Glutamatergic neuron (in vitro differentiated cells): ENCODE measurements around the gene ARHGAP28. TPM values are rescaled to one million over a fixed set of nuclear protein-coding genes. Genes with fewer than 3 reads are reported as not detected.

Experiments
- DNase-seq: peaks from one replicate; pipeline ENCODE4 v3.0.0; 2022
- H3K27ac Mint-ChIP-seq: one replicate; pipeline ENCODE4 v1.8.0; 2020; ENCODE audit warnings: mild to moderate bottlenecking, mixed read lengths, inconsistent platforms; ENCODE audit not compliant: unreplicated experiment
- H3K27me3 Mint-ChIP-seq: one replicate; pipeline ENCODE4 v1.8.0; 2020; ENCODE audit warnings: mild to moderate bottlenecking, moderate library complexity, mixed read lengths, inconsistent platforms; ENCODE audit not compliant: unreplicated experiment
- H3K36me3 Mint-ChIP-seq: one replicate; pipeline ENCODE4 v1.8.0; 2020; ENCODE audit warnings: mild to moderate bottlenecking, mixed read lengths, inconsistent platforms; ENCODE audit not compliant: unreplicated experiment
- H3K4me1 Mint-ChIP-seq: one replicate; pipeline ENCODE4 v1.8.0; 2020; ENCODE audit warnings: mild to moderate bottlenecking, low read depth, mixed read lengths, inconsistent platforms; ENCODE audit not compliant: unreplicated experiment
- H3K4me3 Mint-ChIP-seq: one replicate; pipeline ENCODE4 v1.8.0; 2020; ENCODE audit warnings: mild to moderate bottlenecking, mixed read lengths, inconsistent platforms; ENCODE audit not compliant: unreplicated experiment
- H3K9me3 Mint-ChIP-seq: one replicate; pipeline ENCODE4 v1.8.0; 2020; ENCODE audit warnings: mild to moderate bottlenecking, moderate library complexity, mixed read lengths, inconsistent platforms; ENCODE audit not compliant: unreplicated experiment
- total RNA-seq: library from RNA; stranded (reverse); fragmentation: NEBNext Ultra II Directional; extraction: Animal tissue kit (Norgen Biotek cat#: 25700); gene quantifications from one replicate; pipeline ENCODE4 v1.2.1, GENCODE V29; 2021; ENCODE audit not compliant: unreplicated experiment
- TF ChIP-seq, protein P1 (sequence below): fragments of 200-600 bp; sonication (generic); IDR thresholded peaks from one replicate; pipeline ENCODE4 v1.5.0; 2021; ENCODE audit not compliant: partially characterized antibody, unreplicated experiment

ARHGAP28 gene
- total RNA-seq, 1 donor from 2014 or later: 36.8 TPM

DNA sequence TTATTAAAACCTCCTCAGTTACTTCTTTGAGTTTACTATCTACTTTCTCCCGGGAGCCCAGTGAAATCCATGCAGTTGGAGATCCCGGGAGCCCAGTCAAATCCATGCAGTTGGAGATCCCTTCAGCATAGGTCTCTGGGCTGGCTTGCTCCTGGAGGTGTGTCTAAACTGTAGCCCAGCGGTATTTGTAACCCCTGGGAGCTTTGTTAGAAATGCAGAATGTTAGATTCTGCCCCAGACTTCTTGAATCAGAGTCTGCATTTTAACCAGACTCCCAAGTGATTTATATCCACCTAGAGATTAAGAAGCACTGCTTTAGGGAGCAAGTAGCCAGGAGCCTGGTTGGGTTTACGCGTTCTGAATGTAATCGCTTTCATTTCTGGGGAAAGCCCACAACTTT is 54.5 kb downstream of the ARHGAP28 start:
- Mint-ChIP-seq H3K9me3 (no peaks in the 10 kb centered on the region), H3K27ac (no peak overlapping the region), H3K36me3 (peaks cover 8% of the 10 kb centered on the region), H3K27me3 (no peaks in the 10 kb centered on the region), H3K4me3 (no peak overlapping the region), H3K4me1 (peaks cover 14% of the 10 kb centered on the region)
- no peak for DNase-seq
- TF ChIP-seq, protein P1, sequence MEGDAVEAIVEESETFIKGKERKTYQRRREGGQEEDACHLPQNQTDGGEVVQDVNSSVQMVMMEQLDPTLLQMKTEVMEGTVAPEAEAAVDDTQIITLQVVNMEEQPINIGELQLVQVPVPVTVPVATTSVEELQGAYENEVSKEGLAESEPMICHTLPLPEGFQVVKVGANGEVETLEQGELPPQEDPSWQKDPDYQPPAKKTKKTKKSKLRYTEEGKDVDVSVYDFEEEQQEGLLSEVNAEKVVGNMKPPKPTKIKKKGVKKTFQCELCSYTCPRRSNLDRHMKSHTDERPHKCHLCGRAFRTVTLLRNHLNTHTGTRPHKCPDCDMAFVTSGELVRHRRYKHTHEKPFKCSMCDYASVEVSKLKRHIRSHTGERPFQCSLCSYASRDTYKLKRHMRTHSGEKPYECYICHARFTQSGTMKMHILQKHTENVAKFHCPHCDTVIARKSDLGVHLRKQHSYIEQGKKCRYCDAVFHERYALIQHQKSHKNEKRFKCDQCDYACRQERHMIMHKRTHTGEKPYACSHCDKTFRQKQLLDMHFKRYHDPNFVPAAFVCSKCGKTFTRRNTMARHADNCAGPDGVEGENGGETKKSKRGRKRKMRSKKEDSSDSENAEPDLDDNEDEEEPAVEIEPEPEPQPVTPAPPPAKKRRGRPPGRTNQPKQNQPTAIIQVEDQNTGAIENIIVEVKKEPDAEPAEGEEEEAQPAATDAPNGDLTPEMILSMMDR: no peak

DNA sequence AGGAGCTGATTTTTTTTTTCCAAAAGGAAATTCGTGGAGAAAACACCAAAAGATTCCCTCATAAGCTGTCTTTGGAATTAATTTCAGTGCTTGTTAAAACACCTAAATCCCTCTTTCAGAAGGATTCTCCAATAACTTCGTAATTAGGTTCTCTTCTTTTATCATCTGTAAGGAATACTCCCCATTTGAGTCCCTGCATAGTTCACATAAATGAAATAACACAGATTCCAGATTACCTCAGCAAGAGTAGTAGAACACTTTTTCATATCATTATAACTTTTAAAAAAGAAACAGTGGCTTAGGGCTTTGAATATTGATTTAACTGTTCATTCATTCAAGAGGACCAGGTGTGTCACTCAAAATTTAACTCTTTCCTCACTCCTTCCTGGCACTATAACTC is 55.5 kb downstream of the ARHGAP28 start:
- Mint-ChIP-seq H3K4me1 (peaks cover 8% of the 10 kb centered on the region), H3K27ac (no peak overlapping the region), H3K4me3 (no peak overlapping the region), H3K27me3 (no peaks in the 10 kb centered on the region), H3K36me3 (peaks cover 9% of the 10 kb centered on the region), H3K9me3 (no peaks in the 10 kb centered on the region)
- TF ChIP-seq, protein P1: no peak
- DNase-seq: no peak

DNA sequence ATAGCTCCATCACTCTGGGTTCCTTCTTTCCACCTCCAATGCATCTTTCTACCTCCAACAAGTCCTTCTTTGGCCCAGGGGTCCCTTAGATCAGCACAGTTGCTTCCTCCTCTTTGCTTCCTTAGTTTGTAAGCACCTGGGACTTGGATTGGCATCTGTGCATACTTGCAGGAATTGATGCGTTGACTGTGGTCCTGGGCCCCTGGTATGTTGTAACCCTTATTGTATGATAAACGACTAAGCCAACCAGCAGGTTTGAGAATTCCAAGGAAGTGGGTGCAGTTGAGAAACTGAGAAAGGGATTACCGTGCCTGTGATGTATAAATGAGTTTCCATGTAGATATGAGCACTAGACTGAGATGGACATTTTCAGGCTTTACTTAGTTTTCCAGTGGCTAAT is 55.9 kb downstream of the ARHGAP28 start:
- Mint-ChIP-seq H3K27ac (no peak overlapping the region), H3K27me3 (peaks cover 1% of the 10 kb centered on the region), H3K36me3 (peaks cover 9% of the 10 kb centered on the region), H3K4me1 (peaks cover 8% of the 10 kb centered on the region), H3K4me3 (no peak overlapping the region), H3K9me3 (no peaks in the 10 kb centered on the region)
- TF ChIP-seq, protein P1: no peak
- DNase-seq: no peak

DNA sequence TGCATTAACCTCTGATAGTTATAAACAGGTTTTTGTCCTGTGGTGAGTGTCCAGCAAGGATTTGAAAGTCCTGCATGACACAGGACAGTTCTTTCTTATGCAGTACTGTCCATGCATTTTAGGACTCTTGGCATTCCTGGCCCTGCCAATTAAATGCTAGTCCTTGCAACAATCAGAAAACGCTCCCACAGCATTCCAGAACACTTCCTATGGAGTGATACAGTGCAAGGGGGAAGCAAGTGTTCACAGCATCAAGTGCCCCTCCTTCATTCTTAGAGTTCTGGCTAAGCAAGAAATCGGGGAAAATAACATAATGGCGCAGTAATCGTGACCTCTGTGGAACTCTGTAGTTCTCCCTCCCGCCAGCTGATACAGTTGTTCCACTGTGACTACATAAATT is 62.9 kb downstream of the ARHGAP28 start:
- Mint-ChIP-seq H3K9me3 (peaks cover 2% of the 10 kb centered on the region), H3K4me3 (no peak overlapping the region), H3K36me3 (peaks cover 9% of the 10 kb centered on the region), H3K4me1 (no peaks in the 10 kb centered on the region), H3K27me3 (peaks cover 2% of the 10 kb centered on the region), H3K27ac (no peak overlapping the region)
- DNase-seq: no peak
- TF ChIP-seq, protein P1: no peak

DNA sequence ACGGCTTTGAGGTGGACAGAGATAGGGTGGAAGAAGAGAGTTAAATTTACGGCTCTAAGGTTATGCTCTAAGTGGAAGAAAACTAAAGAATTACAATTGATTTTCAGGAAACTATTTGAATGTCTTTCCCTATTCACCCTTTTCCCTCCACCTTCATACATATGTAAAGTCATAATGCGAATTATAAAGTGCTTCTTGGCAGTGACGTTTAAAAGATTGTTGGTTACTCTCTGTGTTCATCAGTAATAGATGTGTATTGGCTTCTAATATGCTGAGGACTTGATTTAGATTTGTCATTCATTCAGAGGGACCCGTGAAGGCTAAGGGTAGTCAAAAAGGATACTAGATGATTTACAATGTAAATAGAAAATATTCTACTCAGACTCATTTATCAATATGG is 63.9 kb downstream of the ARHGAP28 start:
- no peak for DNase-seq
- TF ChIP-seq, protein P1: no peak
- peaks cover 4% of the 10 kb centered on the region for H3K36me3 Mint-ChIP-seq
- no peaks in the 10 kb centered on the region for H3K4me1 Mint-ChIP-seq
- peaks cover 2% of the 10 kb centered on the region for H3K27me3 Mint-ChIP-seq
- H3K27ac Mint-ChIP-seq: no peak overlapping the region
- H3K4me3 Mint-ChIP-seq: no peak overlapping the region
- H3K9me3 Mint-ChIP-seq: peaks cover 2% of the 10 kb centered on the region
